Activated CD8-positive, alpha-beta T cell treated with anti-CD3 and anti-CD28 coated beads, Interleukin-2, amount 10 ng/mL, durations not matched to agents 7 days and 5 days (primary cell): ENCODE results near the gene POMP. TPM values are rescaled to one million over a fixed set of nuclear protein-coding genes. Genes with fewer than 3 reads are reported as not detected.

Source experiments
- ATAC-seq: fragments of 150-1000 bp; cut with Tn5 transposase; one replicate; pipeline ENCODE4 v1.10.0; 2021; ENCODE audit warnings: moderate library complexity
- CTCF ChIA-PET: fragments of 350-600 bp; sonication (Branson Sonifier 250); formaldehyde crosslinking; loops from one replicate; lab custom pipeline; 2021; ENCODE audit warnings: antibody characterized with exemption; lab: Charles Lee
- POLR2A ChIA-PET: fragments of 350-600 bp; sonication (Branson Sonifier 250); formaldehyde crosslinking; loops from one replicate; lab custom pipeline; 2021; ENCODE audit warnings: antibody characterized with exemption; lab: Charles Lee
- DNase-seq: peaks from one replicate; pipeline ENCODE4 v3.0.0-alpha.2; 2020
- H3K27ac Mint-ChIP-seq: one replicate; pipeline ENCODE4 v1.8.0; 2021; ENCODE audit warnings: mild to moderate bottlenecking, mixed read lengths
- H3K27me3 Mint-ChIP-seq: one replicate; pipeline ENCODE4 v1.8.0; 2021; ENCODE audit warnings: low read depth, mixed read lengths
- H3K36me3 Mint-ChIP-seq: one replicate; pipeline ENCODE4 v1.8.0; 2021; ENCODE audit warnings: low read depth, mixed read lengths
- H3K4me1 Mint-ChIP-seq: one replicate; pipeline ENCODE4 v1.8.0; 2021; ENCODE audit warnings: low read depth, mixed read lengths
- H3K4me3 Mint-ChIP-seq: one replicate; pipeline ENCODE4 v1.8.0; 2021; ENCODE audit warnings: mild to moderate bottlenecking, mixed read lengths
- H3K9me3 Mint-ChIP-seq: one replicate; pipeline ENCODE4 v1.8.0; 2022; ENCODE audit warnings: mixed read lengths; ENCODE audit not compliant: insufficient read depth
- total RNA-seq, 2 experiments: library from RNA; stranded (reverse); gene quantifications; one replicate each; pipeline ENCODE4 v1.2.3, GENCODE V29; 2021

The POMP gene, protein sequence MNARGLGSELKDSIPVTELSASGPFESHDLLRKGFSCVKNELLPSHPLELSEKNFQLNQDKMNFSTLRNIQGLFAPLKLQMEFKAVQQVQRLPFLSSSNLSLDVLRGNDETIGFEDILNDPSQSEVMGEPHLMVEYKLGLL
- total RNA-seq = 10 to 100 TPM; 90.7 to 94.5 TPM

GRCh38 chr13:28658796-28659620 is at the start of gene POMP:
POMP (plus strand) TSS chr13:28659130; CDS start chr13:28659185, 55 bp downstream.
- ChIA-PET POLR2A (interaction anchor here (0.5 to 2.6 kb wide), 21 partner anchors 9 to 1216 kb away, joined by 3 to 29 read pairs (median 6); partner anchors contain the start of genes PAN3 and SLC46A3), CTCF (interaction anchor here (0.7 to 2.0 kb wide), 10 partner anchors 16 to 522 kb away, joined by 3 to 9 read pairs (median 4); no protein-coding TSS in a partner anchor)
- H3K4me1 Mint-ChIP-seq = peaks cover 58% of the 10 kb centered on the region
- H3K27ac Mint-ChIP-seq = peak within 1 kb of the TSS; percentile 97
- H3K9me3 Mint-ChIP-seq = no peaks in the 10 kb centered on the region
- no peaks in the 10 kb centered on the region for H3K27me3 Mint-ChIP-seq
- ATAC-seq = peak; percentile 92
- H3K4me3 Mint-ChIP-seq = peak within 1 kb of the TSS; percentile 98
- peaks cover 57% of the 10 kb centered on the region for H3K36me3 Mint-ChIP-seq
- peak; percentile 95 for DNase-seq

DNA sequence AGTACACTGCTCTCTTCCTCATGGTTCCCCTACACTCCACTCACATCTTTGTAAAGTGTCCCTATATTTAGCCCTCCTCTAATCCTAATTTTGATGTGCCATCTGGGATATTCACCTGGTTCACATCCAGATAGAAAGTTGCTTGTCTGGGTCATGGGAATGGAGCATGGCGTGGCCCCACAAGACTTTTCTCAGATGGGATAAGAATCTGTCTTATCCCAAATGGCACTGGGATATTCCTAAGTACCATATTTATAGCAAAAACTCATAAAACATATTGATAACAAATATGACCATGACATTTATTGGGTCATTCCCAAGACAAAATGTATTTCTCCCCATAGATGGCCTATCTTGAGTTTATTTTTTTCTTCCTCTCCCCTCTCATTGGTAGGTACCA is 49.5 kb upstream of the POMP start:
- Mint-ChIP-seq H3K36me3 (no peaks in the 10 kb centered on the region), H3K27me3 (peaks cover 5% of the 10 kb centered on the region), H3K27ac (no peak overlapping the region), H3K4me3 (no peak overlapping the region), H3K9me3 (no peaks in the 10 kb centered on the region), H3K4me1 (peaks cover 22% of the 10 kb centered on the region)
- CTCF ChIA-PET = no interaction called here
- DNase-seq (no peak), ATAC-seq (no peak)
- POLR2A ChIA-PET = no interaction called here

GRCh38 chr13:28609926-28610325 is 49.0 kb upstream of the POMP start:
- POLR2A ChIA-PET = no interaction called here
- Mint-ChIP-seq H3K27ac (no peak overlapping the region), H3K27me3 (peaks cover 5% of the 10 kb centered on the region), H3K4me3 (no peak overlapping the region), H3K4me1 (peaks cover 22% of the 10 kb centered on the region), H3K9me3 (no peaks in the 10 kb centered on the region), H3K36me3 (no peaks in the 10 kb centered on the region)
- DNase-seq (no peak), ATAC-seq (no peak)
- CTCF ChIA-PET = no interaction called here

DNA sequence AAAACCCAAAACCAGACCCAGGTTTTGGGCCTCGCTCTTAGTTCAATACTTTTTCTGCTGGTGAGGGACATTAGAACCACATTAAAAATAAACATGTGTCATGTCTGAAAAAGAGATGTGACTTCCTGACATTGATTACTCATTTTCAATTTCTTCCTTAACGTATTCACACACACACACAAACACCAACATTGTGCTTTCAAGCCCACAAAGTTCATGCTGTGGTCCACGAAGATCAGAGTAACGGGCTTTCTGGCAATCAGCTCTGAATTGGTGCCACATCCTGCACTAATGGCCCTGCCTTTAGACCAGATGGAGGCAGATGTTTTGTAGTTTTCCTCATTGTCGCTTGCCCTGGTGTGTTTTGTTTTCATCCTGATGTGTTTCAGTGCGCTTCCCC is 47.9 kb upstream of the POMP start:
- no peaks in the 10 kb centered on the region for H3K9me3 Mint-ChIP-seq
- H3K4me1 Mint-ChIP-seq = peaks cover 22% of the 10 kb centered on the region
- H3K27ac Mint-ChIP-seq = peak overlapping the region; percentile 58
- POLR2A ChIA-PET = interaction anchor here (0.6 to 1.0 kb wide), 4 partner anchors 10 to 472 kb away, joined by 3 to 7 read pairs (median 4); partner anchors contain the start of gene POMP
- no peaks in the 10 kb centered on the region for H3K36me3 Mint-ChIP-seq
- H3K27me3 Mint-ChIP-seq = peaks cover 5% of the 10 kb centered on the region
- DNase-seq (peak; percentile 24), ATAC-seq (peak; percentile 12)
- H3K4me3 Mint-ChIP-seq = no peak overlapping the region
- CTCF ChIA-PET = interaction anchor here (0.6 to 1.3 kb wide), 2 partner anchors 25 to 1957 kb away, joined by 3 to 5 read pairs; no protein-coding TSS in a partner anchor

GRCh38 chr13:28611654-28612131 is 47.2 kb upstream of the POMP start:
- POLR2A ChIA-PET = interaction anchor here (0.6 to 1.0 kb wide), 4 partner anchors 11 to 472 kb away, joined by 3 to 7 read pairs (median 4); partner anchors contain the start of gene POMP
- peaks cover 22% of the 10 kb centered on the region for H3K4me1 Mint-ChIP-seq
- DNase-seq (peak; percentile 60), ATAC-seq (peak; percentile 88)
- H3K9me3 Mint-ChIP-seq = no peaks in the 10 kb centered on the region
- H3K27me3 Mint-ChIP-seq = peaks cover 5% of the 10 kb centered on the region
- H3K36me3 Mint-ChIP-seq = peaks cover under 1% of the 10 kb centered on the region
- CTCF ChIA-PET = interaction anchor here (1.0 to 1.3 kb wide), 2 partner anchors 17 to 24 kb away, joined by 3 read pairs; no protein-coding TSS in a partner anchor
- peak overlapping the region; percentile 58 for H3K27ac Mint-ChIP-seq
- H3K4me3 Mint-ChIP-seq = no peak overlapping the region

DNA sequence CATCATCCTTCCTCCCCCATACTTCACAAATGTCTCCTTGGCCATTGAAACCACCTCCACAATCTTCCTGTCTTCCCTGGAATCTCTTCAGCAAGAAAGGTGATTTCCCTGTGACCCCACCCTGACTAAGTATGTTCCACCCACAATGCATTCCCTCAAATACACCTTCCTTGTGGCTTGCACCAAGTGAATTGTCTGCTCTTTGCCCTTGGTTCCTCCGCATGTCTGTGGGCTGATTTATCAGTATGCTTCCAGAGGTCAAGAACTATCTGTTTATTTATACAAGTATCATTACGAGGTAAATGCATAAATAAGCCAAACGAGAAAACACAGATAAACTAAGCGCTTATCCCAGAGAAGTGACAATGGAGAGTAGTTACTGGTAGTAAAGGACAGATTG is 45.4 kb upstream of the POMP start:
- ATAC-seq = no peak
- Mint-ChIP-seq H3K4me3 (no peak overlapping the region), H3K9me3 (no peaks in the 10 kb centered on the region), H3K27ac (no peak overlapping the region), H3K4me1 (peaks cover 22% of the 10 kb centered on the region), H3K27me3 (peaks cover 5% of the 10 kb centered on the region), H3K36me3 (peaks cover 2% of the 10 kb centered on the region)
- ChIA-PET CTCF (no interaction called here), POLR2A (no interaction called here)
- no peak for DNase-seq

DNA sequence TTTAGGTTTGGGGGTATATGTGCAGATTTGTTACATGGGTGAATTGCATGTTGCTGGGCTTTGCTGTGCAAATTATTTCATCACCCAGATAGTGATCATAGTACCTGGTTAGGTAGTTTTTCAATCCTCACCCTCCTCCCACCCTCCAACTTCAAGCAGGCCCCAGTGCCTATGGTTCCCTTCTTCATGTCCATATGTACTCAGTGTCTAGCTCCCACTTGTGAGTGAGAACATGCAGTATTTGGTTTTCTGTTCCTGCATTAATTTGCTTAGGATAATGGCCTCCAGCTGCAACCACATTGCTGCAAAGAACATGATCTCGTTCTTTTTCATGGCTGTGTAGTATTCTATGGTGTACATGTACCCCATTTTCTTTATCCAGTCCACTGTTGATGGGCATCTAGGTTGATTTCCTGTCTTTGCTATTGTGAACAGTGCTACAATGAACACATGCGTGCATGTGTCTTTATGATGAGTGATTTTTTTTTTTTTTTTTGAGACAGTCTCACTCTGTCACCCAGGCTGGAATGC is 42.9 kb upstream of the POMP start:
- H3K27me3 Mint-ChIP-seq = peaks cover 5% of the 10 kb centered on the region
- ChIA-PET CTCF (no interaction called here), POLR2A (no interaction called here)
- no peak overlapping the region for H3K4me3 Mint-ChIP-seq
- H3K4me1 Mint-ChIP-seq = peaks cover 14% of the 10 kb centered on the region
- ATAC-seq = no peak
- no peak overlapping the region for H3K27ac Mint-ChIP-seq
- H3K36me3 Mint-ChIP-seq = peaks cover 2% of the 10 kb centered on the region
- no peaks in the 10 kb centered on the region for H3K9me3 Mint-ChIP-seq
- DNase-seq = no peak

GRCh38 chr13:28618230-28618994 is 40.5 kb upstream of the POMP start:
- ChIA-PET POLR2A (no interaction called here), CTCF (no interaction called here)
- Mint-ChIP-seq H3K27ac (no peak overlapping the region), H3K36me3 (peaks cover 2% of the 10 kb centered on the region), H3K9me3 (no peaks in the 10 kb centered on the region), H3K4me1 (no peaks in the 10 kb centered on the region), H3K27me3 (peaks cover 3% of the 10 kb centered on the region), H3K4me3 (no peak overlapping the region)
- ATAC-seq = no peak
- DNase-seq = no peak

- no peaks in the 10 kb centered on the region for H3K9me3 Mint-ChIP-seq
- ChIA-PET POLR2A (interaction anchor here (0.7 kb wide), 1 partner anchor 216 kb away, joined by 3 read pairs; no protein-coding TSS in a partner anchor), CTCF (no interaction called here)
- peaks cover 10% of the 10 kb centered on the region for H3K4me1 Mint-ChIP-seq
- DNase-seq (no peak), ATAC-seq (no peak)
- peaks cover 2% of the 10 kb centered on the region for H3K36me3 Mint-ChIP-seq
- H3K27me3 Mint-ChIP-seq = no peaks in the 10 kb centered on the region
- no peak overlapping the region for H3K27ac Mint-ChIP-seq
- no peak overlapping the region for H3K4me3 Mint-ChIP-seq
These were observed 38.7 kb upstream of the POMP start for GRCh38 chr13:28620011-28620830.

GRCh38 chr13:28621449-28621848 is 37.5 kb upstream of the POMP start:
- Mint-ChIP-seq H3K27me3 (no peaks in the 10 kb centered on the region), H3K36me3 (peaks cover 2% of the 10 kb centered on the region), H3K4me3 (no peak overlapping the region), H3K4me1 (peaks cover 10% of the 10 kb centered on the region), H3K27ac (no peak overlapping the region), H3K9me3 (no peaks in the 10 kb centered on the region)
- ATAC-seq (no peak), DNase-seq (no peak)
- POLR2A ChIA-PET = no interaction called here
- CTCF ChIA-PET = no interaction called here
